Measurements from ENCODE around the gene SBK3.

Gene SBK3

DNA sequence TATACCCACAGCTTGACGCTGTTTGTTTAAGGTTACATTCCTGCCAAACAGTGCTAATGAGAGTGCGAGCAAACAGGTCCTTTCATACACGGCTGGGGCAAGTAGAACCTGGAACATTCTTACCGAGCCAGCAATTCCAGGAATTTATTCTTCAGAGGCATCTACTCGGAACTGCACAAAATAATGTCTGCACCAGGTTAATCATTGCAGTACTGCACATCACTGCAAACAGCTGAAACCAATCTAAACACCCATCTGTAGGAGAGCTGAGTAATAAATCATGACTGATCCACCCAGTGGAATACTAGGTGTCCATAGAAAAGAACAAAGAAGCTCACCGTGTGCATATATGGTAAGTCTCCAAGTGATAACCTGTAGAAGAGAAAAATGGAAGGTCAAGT lies 36.5 kb upstream of the SBK3 start:
- Histone ChIP-seq H2AK5ac (ENCODE audit: low read length) (no peak overlapping the region), H3K14ac (ENCODE audit: low read length) (no peak overlapping the region), H2AFZ (ENCODE audit: insufficient read depth, low read length, poor library complexity) (no peak overlapping the region), H2BK5ac (ENCODE audit: low read depth, low read length, poor library complexity) (no peak overlapping the region), H3K27me3 (ENCODE audit: insufficient read depth, low read length) (no peaks in the 10 kb centered on the region), H3K36me3 (ENCODE audit: control insufficient read depth in 1 of 2, insufficient read depth in 2 of 2, low read length in 2 of 2) (peaks cover 23 to 25% of the 10 kb centered on the region in 2 experiments), H3K9me3 (ENCODE audit: insufficient read depth, low read depth, low read length) (peaks cover 2% of the 10 kb centered on the region), H3K79me2 (ENCODE audit: control insufficient read depth, insufficient read depth, low read length, poor library complexity) (peaks cover 13% of the 10 kb centered on the region), H3K4me3 (ENCODE audit: low read depth, low read length) (no peak overlapping the region), H2BK12ac (ENCODE audit: low read length) (no peak overlapping the region), H4K12ac (ENCODE audit: low read depth, low read length) (no peak overlapping the region), H3K23ac (ENCODE audit: low read length) (no peak overlapping the region), H3K18ac (ENCODE audit: low read length) (no peak overlapping the region), H2BK120ac (ENCODE audit: insufficient read depth, low read length, poor library complexity) (no peak overlapping the region), H3K27ac (ENCODE audit: low read depth, low read length) (no peak overlapping the region), H3K79me1 (ENCODE audit: low read length) (peaks cover 22% of the 10 kb centered on the region), H4K8ac (ENCODE audit: low read depth, low read length) (no peak overlapping the region), H3K4me2 (ENCODE audit: low read length) (no peak overlapping the region), H3K4ac (ENCODE audit: low read depth, low read length) (no peak overlapping the region), H3K4me1 (ENCODE audit: control insufficient read depth in 1 of 2, insufficient read depth in 2 of 2, low read length in 2 of 2) (peaks cover 8 to 17% of the 10 kb centered on the region in 2 experiments), H4K91ac (ENCODE audit: low read depth, low read length) (no peak overlapping the region), H3K9ac (ENCODE audit: low read length) (no peak overlapping the region)
- WGBS (ENCODE audit: extremely low coverage, insufficient coverage, insufficient read length) = no CpG with 5 or more reads among the region's 6 CpGs
- DNase-seq = peak in 1 of 2 donors; percentile 61

- H3K23ac ChIP-seq (ENCODE audit: low read length) = no peak overlapping the region
- H2BK120ac ChIP-seq (ENCODE audit: insufficient read depth, low read length, poor library complexity) = peak overlapping the region; percentile 20
- peaks cover 19% of the 10 kb centered on the region for H3K79me1 ChIP-seq (ENCODE audit: low read length)
- H3K4me1 ChIP-seq (ENCODE audit: control insufficient read depth in 1 of 2, insufficient read depth in 2 of 2, low read length in 2 of 2) = peaks cover 5 to 13% of the 10 kb centered on the region in 2 experiments
- H3K9me3 ChIP-seq (ENCODE audit: insufficient read depth, low read depth, low read length) = peaks cover 2% of the 10 kb centered on the region
- H3K36me3 ChIP-seq (ENCODE audit: control insufficient read depth in 1 of 2, insufficient read depth in 2 of 2, low read length in 2 of 2) = peaks cover 25 to 26% of the 10 kb centered on the region in 2 experiments
- H3K9ac ChIP-seq (ENCODE audit: low read length) = peak overlapping the region; percentile 18
- no peak overlapping the region for H3K4ac ChIP-seq (ENCODE audit: low read depth, low read length)
- H2AK5ac ChIP-seq (ENCODE audit: low read length) = peak overlapping the region; percentile 58
- peak overlapping the region; percentile 78 for H4K91ac ChIP-seq (ENCODE audit: low read depth, low read length)
- no peaks in the 10 kb centered on the region for H3K27me3 ChIP-seq (ENCODE audit: insufficient read depth, low read length)
- peaks cover 13% of the 10 kb centered on the region for H3K79me2 ChIP-seq (ENCODE audit: control insufficient read depth, insufficient read depth, low read length, poor library complexity)
- H2BK5ac ChIP-seq (ENCODE audit: low read depth, low read length, poor library complexity) = peak overlapping the region; percentile 70
- WGBS (ENCODE audit: extremely low coverage, insufficient coverage, insufficient read length) = no CpG with 5 or more reads among the region's 12 CpGs
- no peak overlapping the region for H2BK12ac ChIP-seq (ENCODE audit: low read length)
- DNase-seq = peak in 1 of 2 donors; percentile 8
- H3K18ac ChIP-seq (ENCODE audit: low read length) = peak overlapping the region; percentile 67
- H3K4me3 ChIP-seq (ENCODE audit: low read depth, low read length) = peak overlapping the region; percentile 59
- peak overlapping the region; percentile 93 for H4K8ac ChIP-seq (ENCODE audit: low read depth, low read length)
- H3K27ac ChIP-seq (ENCODE audit: low read depth, low read length) = peak overlapping the region; percentile 11
- H3K4me2 ChIP-seq (ENCODE audit: low read length) = peak overlapping the region; percentile 72
- H3K14ac ChIP-seq (ENCODE audit: low read length) = peak overlapping the region; percentile 61
- peak overlapping the region; percentile 86 for H4K12ac ChIP-seq (ENCODE audit: low read depth, low read length)
- peak overlapping the region; percentile 61 for H2AFZ ChIP-seq (ENCODE audit: insufficient read depth, low read length, poor library complexity)
Measured at GRCh38 chr19:55581145-55581822, 35.9 kb upstream of the SBK3 start.

- H4K12ac ChIP-seq (ENCODE audit: low read depth, low read length) = peak within 1 kb of the TSS; percentile 86
- H3K27ac ChIP-seq (ENCODE audit: low read depth, low read length) = peak within 1 kb of the TSS; percentile 94
- peak within 1 kb of the TSS; percentile 68 for H2AFZ ChIP-seq (ENCODE audit: insufficient read depth, low read length, poor library complexity)
- H2BK120ac ChIP-seq (ENCODE audit: insufficient read depth, low read length, poor library complexity) = peak within 1 kb of the TSS; percentile 65
- H3K4me1 ChIP-seq (ENCODE audit: control insufficient read depth in 1 of 2, insufficient read depth in 2 of 2, low read length in 2 of 2) = peaks cover 5 to 9% of the 10 kb centered on the region in 2 experiments
- peak within 1 kb of the TSS; percentile 96 for H3K18ac ChIP-seq (ENCODE audit: low read length)
- H2BK12ac ChIP-seq (ENCODE audit: low read length) = no peak within 1 kb of the TSS
- H3K27me3 ChIP-seq (ENCODE audit: insufficient read depth, low read length) = no peaks in the 10 kb centered on the region
- peak within 1 kb of the TSS; percentile 96 for H4K91ac ChIP-seq (ENCODE audit: low read depth, low read length)
- H3K23ac ChIP-seq (ENCODE audit: low read length) = no peak within 1 kb of the TSS
- H3K9ac ChIP-seq (ENCODE audit: low read length) = peak within 1 kb of the TSS; percentile 98
- peaks cover 16% of the 10 kb centered on the region for H3K79me1 ChIP-seq (ENCODE audit: low read length)
- peak in 1 of 2 donors; percentile 19 for DNase-seq
- peak within 1 kb of the TSS; percentile 84 for H3K4ac ChIP-seq (ENCODE audit: low read depth, low read length)
- H3K4me2 ChIP-seq (ENCODE audit: low read length) = peak within 1 kb of the TSS; percentile 81
- peaks cover 25 to 26% of the 10 kb centered on the region in 2 experiments for H3K36me3 ChIP-seq (ENCODE audit: control insufficient read depth in 1 of 2, insufficient read depth in 2 of 2, low read length in 2 of 2)
- H2AK5ac ChIP-seq (ENCODE audit: low read length) = peak within 1 kb of the TSS; percentile 97
- peaks cover 13% of the 10 kb centered on the region for H3K79me2 ChIP-seq (ENCODE audit: control insufficient read depth, insufficient read depth, low read length, poor library complexity)
- peak within 1 kb of the TSS; percentile 92 for H3K4me3 ChIP-seq (ENCODE audit: low read depth, low read length)
- no CpG with 5 or more reads among the region's 24 CpGs for WGBS (ENCODE audit: extremely low coverage, insufficient coverage, insufficient read length)
- peak within 1 kb of the TSS; percentile 91 for H3K14ac ChIP-seq (ENCODE audit: low read length)
- H4K8ac ChIP-seq (ENCODE audit: low read depth, low read length) = peak within 1 kb of the TSS; percentile 94
- peaks cover 2% of the 10 kb centered on the region for H3K9me3 ChIP-seq (ENCODE audit: insufficient read depth, low read depth, low read length)
- H2BK5ac ChIP-seq (ENCODE audit: low read depth, low read length, poor library complexity) = peak within 1 kb of the TSS; percentile 86
Measured at GRCh38 chr19:55580628-55581144, 35.3 kb upstream of the SBK3 start, which contains the start of gene ZNF579. Gene ZNF579, minus strand, starts transcription at chr19:55580848. Its CDS starts 1,209 bp downstream, at chr19:55579639.

- H2BK120ac ChIP-seq (ENCODE audit: insufficient read depth, low read length, poor library complexity) = peak overlapping the region; percentile 65
- DNase-seq = no peak
- peaks cover 13% of the 10 kb centered on the region for H3K79me1 ChIP-seq (ENCODE audit: low read length)
- peaks cover 11% of the 10 kb centered on the region for H3K79me2 ChIP-seq (ENCODE audit: control insufficient read depth, insufficient read depth, low read length, poor library complexity)
- H4K91ac ChIP-seq (ENCODE audit: low read depth, low read length) = peak overlapping the region; percentile 96
- H2AFZ ChIP-seq (ENCODE audit: insufficient read depth, low read length, poor library complexity) = peak overlapping the region; percentile 68
- H3K4me1 ChIP-seq (ENCODE audit: control insufficient read depth in 1 of 2, insufficient read depth in 2 of 2, low read length in 2 of 2) = peaks cover 3 to 7% of the 10 kb centered on the region in 2 experiments
- peak overlapping the region; percentile 84 for H3K4ac ChIP-seq (ENCODE audit: low read depth, low read length)
- no peak overlapping the region for H2BK12ac ChIP-seq (ENCODE audit: low read length)
- H2AK5ac ChIP-seq (ENCODE audit: low read length) = peak overlapping the region; percentile 97
- H3K14ac ChIP-seq (ENCODE audit: low read length) = peak overlapping the region; percentile 91
- no peak overlapping the region for H3K23ac ChIP-seq (ENCODE audit: low read length)
- peak overlapping the region; percentile 92 for H3K4me3 ChIP-seq (ENCODE audit: low read depth, low read length)
- peak overlapping the region; percentile 94 for H4K8ac ChIP-seq (ENCODE audit: low read depth, low read length)
- peak overlapping the region; percentile 98 for H3K9ac ChIP-seq (ENCODE audit: low read length)
- peak overlapping the region; percentile 86 for H2BK5ac ChIP-seq (ENCODE audit: low read depth, low read length, poor library complexity)
- peaks cover 25 to 26% of the 10 kb centered on the region in 2 experiments for H3K36me3 ChIP-seq (ENCODE audit: control insufficient read depth in 1 of 2, insufficient read depth in 2 of 2, low read length in 2 of 2)
- H3K4me2 ChIP-seq (ENCODE audit: low read length) = peak overlapping the region; percentile 81
- WGBS (ENCODE audit: extremely low coverage, insufficient coverage, insufficient read length) = no CpG with 5 or more reads among the region's 20 CpGs
- peaks cover 2% of the 10 kb centered on the region for H3K9me3 ChIP-seq (ENCODE audit: insufficient read depth, low read depth, low read length)
- peak overlapping the region; percentile 71 for H4K12ac ChIP-seq (ENCODE audit: low read depth, low read length)
- H3K27me3 ChIP-seq (ENCODE audit: insufficient read depth, low read length) = no peaks in the 10 kb centered on the region
- H3K18ac ChIP-seq (ENCODE audit: low read length) = peak overlapping the region; percentile 96
- H3K27ac ChIP-seq (ENCODE audit: low read depth, low read length) = peak overlapping the region; percentile 94
Measured at GRCh38 chr19:55579766-55580621, 34.7 kb upstream of the SBK3 start.
